Stomach smooth muscle (tissue), 2 donors: ENCODE measurements around the gene USP20.
A peak's percentile ranks its signal among the peaks of the same experiment; 100 is the strongest.

ENCODE experiments used
- H3K27ac ChIP-seq: one replicate; pipeline ENCODE4 v1.7.0; 2013; ENCODE audit warnings: mild to moderate bottlenecking, low read length, inconsistent platforms
- H3K27me3 ChIP-seq, 2 donors: one replicate each; pipeline ENCODE4 v1.7.0; 2013; ENCODE audit warnings: low read length in 2 of 2; ENCODE audit not compliant: insufficient read depth in 2 of 2, control insufficient read depth in 1 of 2
- H3K36me3 ChIP-seq, 2 donors: one replicate each; pipeline ENCODE4 v1.7.0; 2013; ENCODE audit warnings: low read length in 2 of 2; ENCODE audit not compliant: control insufficient read depth in 2 of 2, insufficient read depth in 2 of 2
- H3K4me1 ChIP-seq: one replicate; pipeline ENCODE4 v1.7.0; 2013; ENCODE audit warnings: low read length; ENCODE audit not compliant: control insufficient read depth, insufficient read depth
- H3K4me3 ChIP-seq, 2 donors: one replicate each; pipeline ENCODE4 v1.7.0; 2013; ENCODE audit warnings: low read length in 2 of 2
- H3K9ac ChIP-seq, 2 donors: one replicate each; pipeline ENCODE4 v1.7.0; 2013; ENCODE audit warnings: low read length in 2 of 2, mild to moderate bottlenecking in 1 of 2
- H3K9me3 ChIP-seq, 2 donors: one replicate each; pipeline ENCODE4 v1.7.0; 2013; ENCODE audit warnings: low read length in 2 of 2; ENCODE audit not compliant: control insufficient read depth in 2 of 2
- donor health status: healthy.
- donor health status: Pancreatic carcinoma.

USP20 gene

DNA sequence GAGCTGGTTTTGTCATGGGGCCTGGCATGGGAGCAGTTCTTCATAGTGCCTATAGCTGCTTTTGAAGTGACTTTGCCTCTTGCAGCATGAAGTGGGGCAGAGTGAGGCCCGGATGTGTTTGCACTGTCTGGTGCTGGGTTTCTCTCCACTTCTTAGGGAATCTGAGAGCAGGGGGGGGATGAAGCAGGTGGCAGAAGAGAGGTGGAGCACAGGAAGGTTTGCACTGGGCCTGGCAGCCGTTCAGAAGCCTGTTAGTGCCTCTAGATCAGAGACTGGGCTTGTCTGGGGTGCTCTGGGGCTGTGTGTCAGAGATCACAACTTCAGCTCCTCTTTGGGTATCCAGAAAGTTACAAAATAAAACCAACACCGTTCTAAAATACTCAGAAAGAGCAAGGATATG lies 18.4 kb downstream of the USP20 start:
- Histone ChIP-seq H3K36me3 (peaks cover 28 to 44% of the 10 kb centered on the region in 2 donors), H3K4me1 (peaks cover 33% of the 10 kb centered on the region), H3K4me3 (no peak overlapping the region), H3K9ac (no peak overlapping the region), H3K27me3 (no peaks in the 10 kb centered on the region), H3K27ac (peak overlapping the region; percentile 24), H3K9me3 (no peaks in the 10 kb centered on the region)

DNA sequence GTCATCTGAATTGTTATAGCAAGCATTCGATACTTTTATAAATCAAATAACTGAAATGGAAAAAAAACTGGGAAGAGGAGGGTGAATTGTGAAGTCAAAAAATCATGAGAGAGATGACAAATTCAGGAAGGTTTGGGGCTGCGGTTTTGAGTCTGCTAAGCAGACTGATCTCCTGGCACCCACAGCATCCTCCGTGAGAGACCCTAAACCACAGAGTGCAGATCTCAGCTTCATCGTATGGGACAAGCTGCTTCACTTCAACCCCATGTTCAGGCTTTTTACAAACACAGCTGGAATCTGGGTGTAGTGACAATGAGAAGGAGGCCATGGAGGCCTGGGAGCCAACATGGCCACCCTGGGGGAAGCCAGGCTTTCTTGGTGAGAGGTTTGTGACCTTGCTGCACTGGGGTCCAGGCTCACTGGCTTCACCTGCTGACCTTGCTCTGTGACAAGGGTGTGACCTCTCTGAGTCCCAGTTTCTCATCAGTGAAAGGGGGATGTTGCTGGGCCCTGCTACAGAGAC lies 19.4 kb downstream of the USP20 start:
- Histone ChIP-seq H3K9ac (no peak overlapping the region), H3K27ac (no peak overlapping the region), H3K36me3 (peaks cover 32 to 50% of the 10 kb centered on the region in 2 donors), H3K27me3 (no peaks in the 10 kb centered on the region), H3K4me1 (peaks cover 26% of the 10 kb centered on the region), H3K4me3 (no peak overlapping the region), H3K9me3 (no peaks in the 10 kb centered on the region)

DNA sequence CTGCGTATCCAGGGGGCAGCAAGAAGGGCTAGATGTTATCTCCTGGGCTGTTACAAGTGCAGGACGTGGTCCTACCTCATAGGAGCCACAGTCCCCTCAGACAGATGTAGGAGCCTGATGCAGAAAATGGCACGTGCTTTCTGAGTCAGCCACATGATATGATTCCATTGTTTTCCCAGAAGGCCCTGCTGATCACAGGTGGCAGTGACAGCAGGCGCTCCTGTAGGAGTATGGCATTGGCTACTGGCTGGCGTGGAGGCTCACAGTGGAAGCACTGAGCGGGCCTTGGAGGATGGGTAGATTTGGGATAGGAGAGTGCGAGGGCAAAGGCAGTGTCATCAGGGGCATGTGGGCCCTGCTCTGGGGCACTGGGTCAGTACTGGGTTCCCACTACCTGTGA lies 21.9 kb downstream of the USP20 start:
- peaks cover 50 to 65% of the 10 kb centered on the region in 2 donors for H3K36me3 ChIP-seq
- no peak overlapping the region for H3K27ac ChIP-seq
- peaks cover 16% of the 10 kb centered on the region for H3K4me1 ChIP-seq
- no peak overlapping the region for H3K9ac ChIP-seq
- no peaks in the 10 kb centered on the region for H3K27me3 ChIP-seq
- H3K9me3 ChIP-seq: no peaks in the 10 kb centered on the region
- no peak overlapping the region for H3K4me3 ChIP-seq

DNA sequence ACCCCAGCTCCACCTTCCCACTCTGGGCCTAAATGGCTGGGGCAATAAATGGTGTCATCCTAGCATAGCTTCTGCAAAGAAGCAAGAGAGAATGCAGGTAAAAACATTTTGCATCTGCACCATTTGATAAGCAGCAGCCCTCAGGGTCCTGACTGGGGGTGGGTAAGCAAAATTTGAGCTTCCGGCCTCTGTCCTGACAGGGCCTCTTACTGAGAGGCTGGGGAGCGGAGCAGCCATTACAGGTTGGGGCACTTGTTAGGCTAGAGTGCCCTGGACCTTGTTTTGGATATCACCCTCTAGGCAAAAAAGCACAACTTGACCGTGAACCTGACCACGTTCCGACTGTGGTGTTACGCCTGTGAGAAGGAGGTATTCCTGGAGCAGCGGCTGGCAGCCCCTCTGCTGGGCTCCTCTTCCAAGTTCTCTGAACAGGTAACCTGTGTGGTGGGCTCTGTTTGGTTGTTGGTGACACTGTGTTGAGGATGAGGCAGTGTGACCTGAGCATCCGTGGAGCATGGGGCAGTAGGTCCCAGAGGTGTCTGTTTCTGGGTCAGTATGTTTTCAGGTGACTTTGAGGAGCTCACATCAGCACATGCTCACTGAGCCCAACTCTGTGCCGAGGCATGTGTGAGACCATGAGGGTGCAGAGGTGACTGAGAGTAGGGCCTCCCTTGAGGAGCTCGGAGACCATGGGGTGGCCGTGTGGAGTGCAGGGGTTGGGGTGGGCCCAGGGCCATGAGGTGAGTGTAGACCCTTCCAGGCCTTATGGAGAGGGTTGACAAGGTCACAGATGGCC lies 23.1 kb downstream of the USP20 start:
- H3K4me3 ChIP-seq: no peak overlapping the region
- peaks cover 50 to 65% of the 10 kb centered on the region in 2 donors for H3K36me3 ChIP-seq
- H3K27ac ChIP-seq: no peak overlapping the region
- no peaks in the 10 kb centered on the region for H3K27me3 ChIP-seq
- H3K9me3 ChIP-seq: no peaks in the 10 kb centered on the region
- no peak overlapping the region for H3K9ac ChIP-seq
- H3K4me1 ChIP-seq: peaks cover 6% of the 10 kb centered on the region

DNA sequence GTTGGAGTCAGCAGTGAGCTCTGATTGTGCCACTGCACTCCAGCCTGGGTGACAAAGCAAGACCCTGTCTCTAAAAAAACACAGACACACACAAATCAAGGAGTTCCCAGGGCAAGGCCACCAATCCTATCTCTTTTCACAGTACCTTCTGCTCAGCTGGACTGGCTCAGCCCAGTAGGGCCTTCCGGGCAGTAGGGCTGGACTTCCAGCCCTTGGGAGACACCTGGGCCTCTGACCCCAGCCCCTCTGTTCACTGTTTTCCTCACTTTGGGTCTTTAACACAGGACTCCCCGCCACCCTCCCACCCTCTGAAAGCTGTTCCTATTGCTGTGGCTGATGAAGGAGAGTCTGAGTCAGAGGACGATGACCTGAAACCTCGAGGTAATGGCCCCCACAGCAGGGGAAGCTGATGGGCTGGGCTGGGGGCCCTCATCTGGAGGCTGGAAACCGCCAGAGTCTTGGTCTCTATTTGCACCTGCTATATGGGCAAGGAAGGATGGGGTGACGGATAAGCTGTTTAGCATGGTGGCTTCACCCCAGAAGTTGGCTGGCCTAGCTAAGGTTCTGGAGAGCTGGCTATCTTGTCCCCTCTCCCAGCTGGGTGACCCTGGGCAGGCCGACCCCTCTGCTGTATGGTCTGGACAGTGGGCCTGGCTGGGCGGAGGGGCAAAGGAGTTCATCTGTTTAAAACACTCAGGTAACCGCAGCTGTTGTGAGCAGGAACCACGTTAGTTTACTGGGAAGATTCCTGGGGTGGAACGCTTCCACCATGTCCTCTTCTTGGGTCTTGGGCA lies 25.6 kb downstream of the USP20 start:
- no peaks in the 10 kb centered on the region for H3K27me3 ChIP-seq
- H3K9ac ChIP-seq: no peak overlapping the region
- H3K36me3 ChIP-seq: peaks cover 45 to 60% of the 10 kb centered on the region in 2 donors
- no peaks in the 10 kb centered on the region for H3K9me3 ChIP-seq
- no peak overlapping the region for H3K4me3 ChIP-seq
- H3K27ac ChIP-seq: no peak overlapping the region
- no peaks in the 10 kb centered on the region for H3K4me1 ChIP-seq

DNA sequence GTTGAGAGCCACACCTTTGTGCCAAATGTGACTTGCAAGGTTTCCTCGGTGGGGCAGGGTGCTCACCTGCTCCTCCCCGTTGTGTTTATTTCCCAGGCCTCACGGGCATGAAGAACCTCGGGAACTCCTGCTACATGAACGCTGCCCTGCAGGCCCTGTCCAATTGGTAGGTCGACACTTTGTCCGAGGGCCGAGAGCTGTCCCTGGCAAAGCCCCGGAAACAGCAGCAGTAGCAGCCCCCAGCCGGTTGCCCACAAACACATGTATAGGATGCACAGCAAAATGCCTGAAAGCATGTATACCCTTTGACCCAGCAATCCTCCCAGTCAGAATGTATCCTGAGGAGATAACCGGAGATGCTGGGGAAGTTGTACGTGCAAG lies 26.2 kb downstream of the USP20 start:
- Histone ChIP-seq H3K36me3 (peaks cover 51 to 60% of the 10 kb centered on the region in 2 donors), H3K4me3 (no peak overlapping the region), H3K9me3 (no peaks in the 10 kb centered on the region), H3K27ac (no peak overlapping the region), H3K9ac (no peak overlapping the region), H3K27me3 (no peaks in the 10 kb centered on the region), H3K4me1 (no peaks in the 10 kb centered on the region)

DNA sequence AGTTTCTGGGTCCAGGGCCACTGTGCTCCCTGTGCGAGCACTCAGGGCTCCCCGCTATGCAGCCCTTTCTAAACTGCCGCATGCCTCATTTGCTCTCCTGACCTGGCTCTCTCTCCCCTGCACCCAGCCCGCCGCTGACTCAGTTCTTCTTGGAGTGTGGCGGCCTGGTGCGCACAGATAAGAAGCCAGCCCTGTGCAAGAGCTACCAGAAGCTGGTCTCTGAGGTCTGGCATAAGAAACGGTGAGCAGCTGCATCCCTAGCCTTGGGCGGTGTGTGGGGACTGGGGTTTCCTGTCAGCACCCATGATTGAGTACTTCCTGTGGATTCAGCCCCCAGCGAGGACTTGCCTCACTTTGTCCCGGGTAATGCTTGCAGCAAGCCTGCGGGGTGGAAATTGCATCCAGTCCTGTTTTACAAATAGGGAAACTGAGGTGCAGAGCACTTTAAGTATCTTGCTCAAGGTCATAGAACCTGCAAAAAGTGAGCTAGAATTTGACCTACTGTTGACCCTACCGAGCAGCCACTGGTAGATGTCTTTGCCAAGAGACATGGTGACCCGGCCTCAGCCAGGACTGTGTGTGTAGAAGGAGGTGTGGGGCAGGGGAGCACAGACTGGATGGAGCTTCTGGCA lies 27.9 kb downstream of the USP20 start:
- Histone ChIP-seq H3K9ac (no peak overlapping the region), H3K4me3 (no peak overlapping the region), H3K9me3 (no peaks in the 10 kb centered on the region), H3K4me1 (no peaks in the 10 kb centered on the region), H3K36me3 (peaks cover 53 to 56% of the 10 kb centered on the region in 2 donors), H3K27me3 (no peaks in the 10 kb centered on the region), H3K27ac (no peak overlapping the region)

DNA sequence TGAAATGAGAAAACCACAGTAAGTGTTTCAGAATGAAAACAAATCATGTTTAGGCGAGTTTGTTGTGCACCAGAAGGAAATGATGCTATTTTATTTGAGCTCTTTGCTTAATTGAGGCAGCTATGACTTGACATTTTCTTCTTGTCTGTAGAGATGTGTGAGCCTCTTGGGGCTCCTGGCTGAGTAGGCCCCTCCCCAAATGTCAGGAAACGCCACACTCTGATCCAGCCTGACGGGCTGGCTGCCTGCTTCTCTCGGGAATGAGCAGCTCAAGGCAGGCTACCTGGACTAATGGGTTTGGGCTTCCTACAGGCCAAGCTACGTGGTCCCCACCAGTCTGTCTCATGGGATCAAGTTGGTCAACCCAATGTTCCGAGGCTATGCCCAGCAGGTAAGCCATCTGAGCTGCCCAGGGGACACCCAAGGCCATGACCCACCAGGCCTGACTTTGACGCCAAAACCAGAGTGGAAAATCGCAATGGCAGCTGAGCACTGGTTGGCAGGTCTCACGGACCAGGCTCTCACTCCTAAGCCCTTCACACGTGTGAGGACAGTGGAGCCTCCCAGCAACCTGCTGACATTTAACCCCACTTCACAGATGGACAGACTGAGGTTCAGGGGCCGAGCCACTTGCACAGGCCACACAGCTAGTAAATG lies 29.9 kb downstream of the USP20 start:
- H3K36me3 ChIP-seq: peaks cover 44 to 54% of the 10 kb centered on the region in 2 donors
- H3K4me3 ChIP-seq: no peak overlapping the region
- H3K27ac ChIP-seq: no peak overlapping the region
- no peaks in the 10 kb centered on the region for H3K9me3 ChIP-seq
- H3K9ac ChIP-seq: no peak overlapping the region
- no peaks in the 10 kb centered on the region for H3K27me3 ChIP-seq
- H3K4me1 ChIP-seq: no peaks in the 10 kb centered on the region

DNA sequence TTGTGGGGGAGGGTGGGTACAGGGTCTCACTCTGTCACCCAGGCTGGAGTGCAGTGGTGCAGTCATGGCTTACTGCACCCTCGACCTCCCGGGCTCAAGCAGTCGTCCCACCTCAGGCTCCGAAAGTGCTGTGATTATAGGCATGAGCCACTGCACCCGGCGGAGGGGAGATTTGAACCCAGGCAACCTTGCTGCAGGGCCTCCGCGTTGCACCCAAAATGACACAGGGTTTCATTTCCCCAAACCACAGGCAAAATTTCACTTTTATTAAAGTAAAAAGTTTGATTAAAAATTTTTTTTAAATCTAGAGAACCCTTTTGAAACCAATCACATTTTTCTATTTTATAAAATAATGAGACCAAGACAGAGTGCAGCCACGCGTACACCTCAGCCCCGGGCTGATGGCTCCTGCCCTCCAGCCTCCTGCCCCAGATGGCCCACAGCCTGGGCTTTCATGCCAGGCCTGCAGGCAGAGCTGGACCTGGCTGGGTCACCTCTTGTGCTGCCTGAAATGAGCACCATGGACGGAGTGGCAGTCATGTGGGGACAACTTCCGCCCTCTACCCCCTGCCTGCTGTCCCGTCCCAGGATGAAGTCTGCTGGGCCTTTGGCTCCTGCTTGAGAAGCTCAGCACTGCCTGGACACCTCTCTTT lies 30.5 kb downstream of the USP20 start:
- Histone ChIP-seq H3K9me3 (no peaks in the 10 kb centered on the region), H3K27ac (no peak overlapping the region), H3K36me3 (peaks cover 40 to 51% of the 10 kb centered on the region in 2 donors), H3K27me3 (no peaks in the 10 kb centered on the region), H3K9ac (no peak overlapping the region), H3K4me1 (no peaks in the 10 kb centered on the region), H3K4me3 (no peak overlapping the region)
